Effector memory CD4-positive, alpha-beta T cell (primary cell): ENCODE data around the gene PLEKHG7.

Experiments used
- DNase-seq, 3 donors: peaks; one replicate each; pipeline ENCODE4 v3.0.0-alpha.2; 2020
- H3K27ac ChIP-seq: 2 replicates; pipeline ENCODE4 v1.7.0; 2013; ENCODE audit warnings: mild to moderate bottlenecking, low read length, moderate library complexity; ENCODE audit not compliant: insufficient read depth, poor library complexity, severe bottlenecking
- H3K27me3 ChIP-seq: replicated peaks from 2 replicates; pipeline ENCODE4 v1.7.0; 2013; ENCODE audit warnings: mild to moderate bottlenecking, low read length; ENCODE audit not compliant: insufficient read depth, control insufficient read depth, poor library complexity, severe bottlenecking
- H3K36me3 ChIP-seq: 2 replicates; pipeline ENCODE4 v1.7.0; 2013; ENCODE audit warnings: mild to moderate bottlenecking, low read length, moderate library complexity; ENCODE audit not compliant: control insufficient read depth, insufficient read depth
- H3K4me1 ChIP-seq: 2 replicates; pipeline ENCODE4 v1.7.0; 2013; ENCODE audit warnings: low read length, mild to moderate bottlenecking; ENCODE audit not compliant: control insufficient read depth, insufficient read depth, poor library complexity, severe bottlenecking
- H3K4me3 ChIP-seq: 2 replicates; pipeline ENCODE4 v1.7.0; 2013; ENCODE audit warnings: low read length, low read depth, mild to moderate bottlenecking; ENCODE audit not compliant: insufficient read depth, poor library complexity, severe bottlenecking
- H3K9me3 ChIP-seq: 2 replicates; pipeline ENCODE4 v1.7.0; 2013; ENCODE audit warnings: mild to moderate bottlenecking, low read length, moderate library complexity; ENCODE audit not compliant: control insufficient read depth

Gene PLEKHG7

GRCh38 chr12:92762773-92763172, 60.0 kb downstream of the PLEKHG7 start:
- no peaks in the 10 kb centered on the region for H3K27me3 ChIP-seq
- H3K4me3 ChIP-seq: no peak overlapping the region
- H3K4me1 ChIP-seq: no peaks in the 10 kb centered on the region
- DNase-seq: no peak
- no peaks in the 10 kb centered on the region for H3K9me3 ChIP-seq
- no peaks in the 10 kb centered on the region for H3K36me3 ChIP-seq
- no peak overlapping the region for H3K27ac ChIP-seq

- DNase-seq: no peak
- no peaks in the 10 kb centered on the region for H3K27me3 ChIP-seq
- no peak overlapping the region for H3K4me3 ChIP-seq
- no peak overlapping the region for H3K27ac ChIP-seq
- H3K36me3 ChIP-seq: no peaks in the 10 kb centered on the region
- H3K9me3 ChIP-seq: no peaks in the 10 kb centered on the region
- H3K4me1 ChIP-seq: no peaks in the 10 kb centered on the region
Observed at GRCh38 chr12:92764831-92765230, 62.0 kb downstream of the PLEKHG7 start.

- DNase-seq: no peak
- no peak overlapping the region for H3K27ac ChIP-seq
- H3K4me1 ChIP-seq: no peaks in the 10 kb centered on the region
- H3K36me3 ChIP-seq: no peaks in the 10 kb centered on the region
- H3K4me3 ChIP-seq: no peak overlapping the region
- no peaks in the 10 kb centered on the region for H3K9me3 ChIP-seq
- H3K27me3 ChIP-seq: no peaks in the 10 kb centered on the region
Observed at GRCh38 chr12:92765871-92766270, 63.1 kb downstream of the PLEKHG7 start.

- Histone ChIP-seq H3K27ac (no peak overlapping the region), H3K27me3 (no peaks in the 10 kb centered on the region), H3K4me3 (no peak overlapping the region), H3K36me3 (no peaks in the 10 kb centered on the region), H3K4me1 (no peaks in the 10 kb centered on the region), H3K9me3 (no peaks in the 10 kb centered on the region)
- no peak for DNase-seq
Observed at GRCh38 chr12:92769124-92769901, 66.5 kb downstream of the PLEKHG7 start.

GRCh38 chr12:92771001-92771400, 68.2 kb downstream of the PLEKHG7 start:
- Histone ChIP-seq H3K9me3 (no peaks in the 10 kb centered on the region), H3K36me3 (no peaks in the 10 kb centered on the region), H3K4me3 (no peak overlapping the region), H3K27ac (no peak overlapping the region), H3K4me1 (no peaks in the 10 kb centered on the region), H3K27me3 (no peaks in the 10 kb centered on the region)
- no peak for DNase-seq

- Histone ChIP-seq H3K36me3 (peaks cover 9% of the 10 kb centered on the region), H3K9me3 (no peaks in the 10 kb centered on the region), H3K27ac (no peak overlapping the region), H3K4me3 (no peak overlapping the region), H3K27me3 (no peaks in the 10 kb centered on the region), H3K4me1 (no peaks in the 10 kb centered on the region)
- DNase-seq: no peak
Observed at GRCh38 chr12:92775416-92775815, 72.6 kb downstream of the PLEKHG7 start.

GRCh38 chr12:92778525-92778924, 75.7 kb downstream of the PLEKHG7 start:
- no peak overlapping the region for H3K27ac ChIP-seq
- H3K4me1 ChIP-seq: no peaks in the 10 kb centered on the region
- no peaks in the 10 kb centered on the region for H3K27me3 ChIP-seq
- no peak for DNase-seq
- no peak overlapping the region for H3K4me3 ChIP-seq
- no peaks in the 10 kb centered on the region for H3K9me3 ChIP-seq
- peaks cover 15% of the 10 kb centered on the region for H3K36me3 ChIP-seq

- no peak for DNase-seq
- Histone ChIP-seq H3K27me3 (no peaks in the 10 kb centered on the region), H3K27ac (no peak overlapping the region), H3K36me3 (peaks cover 15% of the 10 kb centered on the region), H3K4me1 (no peaks in the 10 kb centered on the region), H3K4me3 (no peak overlapping the region), H3K9me3 (no peaks in the 10 kb centered on the region)
Observed at GRCh38 chr12:92779902-92780301, 77.1 kb downstream of the PLEKHG7 start.

- Histone ChIP-seq H3K27ac (no peak overlapping the region), H3K36me3 (peaks cover 10% of the 10 kb centered on the region), H3K27me3 (no peaks in the 10 kb centered on the region), H3K9me3 (no peaks in the 10 kb centered on the region), H3K4me1 (no peaks in the 10 kb centered on the region), H3K4me3 (no peak overlapping the region)
- no peak for DNase-seq
Observed at GRCh38 chr12:92784356-92784755, 81.6 kb downstream of the PLEKHG7 start.

GRCh38 chr12:92784797-92785562, 82.2 kb downstream of the PLEKHG7 start:
- Histone ChIP-seq H3K4me3 (no peak overlapping the region), H3K4me1 (no peaks in the 10 kb centered on the region)
- DNase-seq: peak in 1 of 3 donors; percentile 8

More at GRCh38 chr12:92784797-92785562, 82.2 kb downstream of the PLEKHG7 start:
- no peaks in the 10 kb centered on the region for H3K27me3 ChIP-seq
- H3K27ac ChIP-seq: no peak overlapping the region
- H3K9me3 ChIP-seq: no peaks in the 10 kb centered on the region
- peaks cover 10% of the 10 kb centered on the region for H3K36me3 ChIP-seq
